ENCODE results near the gene CCDC85B.

Gene CCDC85B

GRCh38 chr11:65869643-65870306 lies 20.7 kb upstream of the CCDC85B start:
- DNase-seq (ENCODE audit: low spot score) = no peak

- DNase-seq (ENCODE audit: low spot score) = no peak
Measured at GRCh38 chr11:65870307-65870658, 20.2 kb upstream of the CCDC85B start.

GRCh38 chr11:65870706-65871681 lies 19.5 kb upstream of the CCDC85B start:
- no peak for DNase-seq (ENCODE audit: low spot score)

GRCh38 chr11:65871811-65872548 lies 18.5 kb upstream of the CCDC85B start:
- no peak for DNase-seq (ENCODE audit: low spot score)

GRCh38 chr11:65872586-65873317 lies 17.7 kb upstream of the CCDC85B start, which contains the start of gene EFEMP2:
TSS of gene EFEMP2 (minus strand) at chr11:65872800. CDS start at chr11:65872354, 446 bp downstream.
- DNase-seq (ENCODE audit: low spot score) = no peak

GRCh38 chr11:65873318-65874156 lies 16.9 kb upstream of the CCDC85B start:
- peak; percentile 90 for DNase-seq (ENCODE audit: low spot score)

- DNase-seq (ENCODE audit: low spot score) = no peak
Measured at GRCh38 chr11:65879617-65880016, 10.9 kb upstream of the CCDC85B start, which contains the start of gene CTSW. TSS of gene CTSW (plus strand) at chr11:65879837. CDS start at chr11:65879855, 18 bp downstream.

- no peak for DNase-seq (ENCODE audit: low spot score)
Measured at GRCh38 chr11:65880027-65880426, 10.4 kb upstream of the CCDC85B start.

GRCh38 chr11:65880844-65881421 lies 9.5 kb upstream of the CCDC85B start:
- DNase-seq (ENCODE audit: low spot score) = no peak

- no peak for DNase-seq (ENCODE audit: low spot score)
Measured at GRCh38 chr11:65882120-65883057, 8.1 kb upstream of the CCDC85B start.

GRCh38 chr11:65883058-65883761 lies 7.3 kb upstream of the CCDC85B start:
- DNase-seq (ENCODE audit: low spot score) = no peak

GRCh38 chr11:65883786-65884715 lies 6.4 kb upstream of the CCDC85B start:
- no peak for DNase-seq (ENCODE audit: low spot score)

- peak; percentile 78 for DNase-seq (ENCODE audit: low spot score)
Measured at GRCh38 chr11:65884716-65885092, 5.8 kb upstream of the CCDC85B start.

GRCh38 chr11:65885231-65885630 lies 5.2 kb upstream of the CCDC85B start:
- no peak for DNase-seq (ENCODE audit: low spot score)

- DNase-seq (ENCODE audit: low spot score) = no peak
Measured at GRCh38 chr11:65885808-65886536, 4.5 kb upstream of the CCDC85B start.

GRCh38 chr11:65886826-65887722 lies 3.4 kb upstream of the CCDC85B start:
- no peak for DNase-seq (ENCODE audit: low spot score)
